Panc1 (cell line): ENCODE measurements around the gene AP3D1. TPM values are rescaled to one million over a fixed set of nuclear protein-coding genes. Genes with fewer than 3 reads are reported as not detected.

Experiments used
- ATAC-seq: fragments of 200-7000 bp; cut with Tn5 transposase; 2 replicates; pipeline ENCODE4 v1.9.1; 2020; ENCODE audit warnings: mild to moderate bottlenecking, moderate library complexity
- BruUV-seq: library from RNA; stranded (reverse); fragments of 400-500 nt; replicated peaks from 2 replicates; lab custom pipeline; 2021; lab: Mats Ljungman, UMichigan
- CTCF ChIA-PET: fragments of 300-600 bp; sonication (Branson Sonifier 250); formaldehyde crosslinking; loops from one replicate; lab custom pipeline; 2022; ENCODE audit warnings: antibody characterized with exemption; lab: Charles Lee
- POLR2A ChIA-PET: fragments of 300-600 bp; sonication (Branson Sonifier 250); formaldehyde crosslinking; loops from one replicate; lab custom pipeline; 2022; ENCODE audit warnings: antibody characterized with exemption; lab: Charles Lee
- DNase-seq: peaks from one replicate; pipeline ENCODE4 v3.0.0-alpha.2; 2010; ENCODE audit warnings: low read depth, low spot score
- H3K27ac ChIP-seq: 2 replicates; pipeline ENCODE4 v1.5.1; 2011; ENCODE audit warnings: mild to moderate bottlenecking, low read length, inconsistent platforms
- H3K27me3 ChIP-seq: fragments of 200-500 bp; sonication (Bioruptor generic); 2 replicates; pipeline ENCODE4 v1.6.0; 2014; ENCODE audit warnings: low read length, inconsistent platforms; ENCODE audit not compliant: control insufficient read depth, insufficient read depth
- H3K36me3 ChIP-seq: fragments of 200-500 bp; sonication (Bioruptor generic); 2 replicates; pipeline ENCODE4 v1.5.1; 2014; ENCODE audit warnings: inconsistent platforms, mild to moderate bottlenecking, low read length, moderate library complexity; ENCODE audit not compliant: control insufficient read depth, insufficient read depth
- H3K4me1 ChIP-seq: 2 replicates; pipeline ENCODE4 v1.5.1; 2011; ENCODE audit warnings: inconsistent platforms, mild to moderate bottlenecking, low read length, moderate library complexity; ENCODE audit not compliant: control insufficient read depth, insufficient read depth
- H3K4me3 ChIP-seq, 2 experiments: 2 replicates each; pipeline ENCODE4 v1.5.1; 2011 to 2012; ENCODE audit warnings: low read depth in 2 of 2, low read length in 2 of 2, mild to moderate bottlenecking in 2 of 2, inconsistent platforms in 1 of 2, moderate library complexity in 1 of 2
- H3K9me3 ChIP-seq: fragments of 200-500 bp; sonication (Bioruptor generic); 2 replicates; pipeline ENCODE4 v1.5.1; 2014; ENCODE audit warnings: low read depth, mild to moderate bottlenecking, inconsistent platforms, low read length, moderate library complexity; ENCODE audit not compliant: control insufficient read depth, insufficient read depth
- CTCF ChIP-seq: fragments of 450-650 bp; IDR thresholded peaks from 2 replicates; pipeline ENCODE4 v1.5.1; 2017; ENCODE audit warnings: mild to moderate bottlenecking
- POLR2AphosphoS5 ChIP-seq: IDR thresholded peaks from 2 replicates; pipeline ENCODE4 v1.6.1; 2012; ENCODE audit warnings: mild to moderate bottlenecking, low read depth, low read length, moderate library complexity
- SIN3A ChIP-seq: IDR thresholded peaks from 2 replicates; pipeline ENCODE4 v1.6.1; 2012; ENCODE audit warnings: low read depth, mild to moderate bottlenecking, low read length, moderate library complexity, borderline replicate concordance; ENCODE audit not compliant: insufficient read depth
- TCF7L2 ChIP-seq: IDR thresholded peaks from 2 replicates; pipeline ENCODE4 v1.6.1; 2011; ENCODE audit warnings: mild to moderate bottlenecking, low read depth, low read length, inconsistent platforms
- in situ Hi-C: cut with HindIII; loops from 2 replicates; pipeline ENCODE4 v1.10.0; 2016; ENCODE audit warnings: low sequenced_read_pairs, low pct_unique_long_range_greater_than_20kb
- intact Hi-C: fragments of 100-400 bp; cut with micrococcal nuclease; formaldehyde crosslinking; loops from one replicate; pipeline ENCODE4 v1.10.0; 2022; ENCODE audit not compliant: unreplicated experiment
- total RNA-seq: library from RNA; stranded (reverse); gene quantifications from one replicate; pipeline ENCODE4 v1.2.1, GENCODE V29; 2021; ENCODE audit not compliant: unreplicated experiment
- TF ChIP-seq, protein P1 (sequence below), 2 experiments: IDR thresholded peaks; 2 replicates each; pipeline ENCODE4 v1.6.1; 2011 to 2012; ENCODE audit warnings: low read depth in 2 of 2, control low read depth in 1 of 2, low read length in 1 of 2, mild to moderate bottlenecking in 1 of 2, moderate library complexity in 1 of 2; ENCODE audit not compliant: insufficient read depth in 1 of 2

AP3D1 gene
- total RNA-seq, 1 experiment from 2014 or later = 167 TPM

- no TSS peak for BruUV-seq
- DNase-seq (no peak), ATAC-seq (no peak)
- Histone ChIP-seq H3K36me3 (peaks cover 6% of the 10 kb centered on the region; the same call in 1 of the 2 replicates), H3K27me3 (no peaks in the 10 kb centered on the region), H3K9me3 (no peaks in the 10 kb centered on the region), H3K4me3 (no peak overlapping the region), H3K27ac (no peak overlapping the region), H3K4me1 (peaks cover 5% of the 10 kb centered on the region)
- TF ChIP-seq, protein P1, sequence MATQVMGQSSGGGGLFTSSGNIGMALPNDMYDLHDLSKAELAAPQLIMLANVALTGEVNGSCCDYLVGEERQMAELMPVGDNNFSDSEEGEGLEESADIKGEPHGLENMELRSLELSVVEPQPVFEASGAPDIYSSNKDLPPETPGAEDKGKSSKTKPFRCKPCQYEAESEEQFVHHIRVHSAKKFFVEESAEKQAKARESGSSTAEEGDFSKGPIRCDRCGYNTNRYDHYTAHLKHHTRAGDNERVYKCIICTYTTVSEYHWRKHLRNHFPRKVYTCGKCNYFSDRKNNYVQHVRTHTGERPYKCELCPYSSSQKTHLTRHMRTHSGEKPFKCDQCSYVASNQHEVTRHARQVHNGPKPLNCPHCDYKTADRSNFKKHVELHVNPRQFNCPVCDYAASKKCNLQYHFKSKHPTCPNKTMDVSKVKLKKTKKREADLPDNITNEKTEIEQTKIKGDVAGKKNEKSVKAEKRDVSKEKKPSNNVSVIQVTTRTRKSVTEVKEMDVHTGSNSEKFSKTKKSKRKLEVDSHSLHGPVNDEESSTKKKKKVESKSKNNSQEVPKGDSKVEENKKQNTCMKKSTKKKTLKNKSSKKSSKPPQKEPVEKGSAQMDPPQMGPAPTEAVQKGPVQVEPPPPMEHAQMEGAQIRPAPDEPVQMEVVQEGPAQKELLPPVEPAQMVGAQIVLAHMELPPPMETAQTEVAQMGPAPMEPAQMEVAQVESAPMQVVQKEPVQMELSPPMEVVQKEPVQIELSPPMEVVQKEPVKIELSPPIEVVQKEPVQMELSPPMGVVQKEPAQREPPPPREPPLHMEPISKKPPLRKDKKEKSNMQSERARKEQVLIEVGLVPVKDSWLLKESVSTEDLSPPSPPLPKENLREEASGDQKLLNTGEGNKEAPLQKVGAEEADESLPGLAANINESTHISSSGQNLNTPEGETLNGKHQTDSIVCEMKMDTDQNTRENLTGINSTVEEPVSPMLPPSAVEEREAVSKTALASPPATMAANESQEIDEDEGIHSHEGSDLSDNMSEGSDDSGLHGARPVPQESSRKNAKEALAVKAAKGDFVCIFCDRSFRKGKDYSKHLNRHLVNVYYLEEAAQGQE (IDR thresholded peaks at IDR 0.05; ENCODE audit: insufficient read depth in 1 of 2, low read depth in 2 of 2, low read length in 1 of 2) = no peak
- TF ChIP-seq POLR2AphosphoS5 (no peak), TCF7L2 (no peak), SIN3A (no peak)
- POLR2A ChIA-PET = no interaction called here
- CTCF ChIA-PET = no interaction called here
- intact Hi-C loops = no loop called here
- in situ Hi-C loops = no loop called here
These were observed 9.0 kb upstream of the AP3D1 start for GRCh38 chr19:2160379-2160778.

GRCh38 chr19:2157452-2157851, 6.1 kb upstream of the AP3D1 start:
- no peak for ATAC-seq
- H3K36me3 ChIP-seq = no peaks in the 10 kb centered on the region
- no peak for DNase-seq
- ChIA-PET CTCF (interaction anchor here (0.5 kb wide), 1 partner anchor 11 kb away, joined by 4 read pairs; no protein-coding TSS in a partner anchor), POLR2A (interaction anchor here (0.7 kb wide), 1 partner anchor 95 kb away, joined by 4 read pairs; no protein-coding TSS in a partner anchor)
- H3K4me3 ChIP-seq = no peak overlapping the region
- intact Hi-C loops (loop anchor here (5.0 kb wide), 2 partner anchors 75 to 160 kb away; no protein-coding TSS in a partner anchor), in situ Hi-C loops (no loop called here)
- no TSS peak for BruUV-seq
- TF ChIP-seq SIN3A (no peak), TCF7L2 (no peak), CTCF (no peak), POLR2AphosphoS5 (no peak)
- TF ChIP-seq, protein P1 (IDR thresholded peaks at IDR 0.05; ENCODE audit: insufficient read depth in 1 of 2, low read depth in 2 of 2, low read length in 1 of 2) = no peak
- no peaks in the 10 kb centered on the region for H3K27me3 ChIP-seq
- H3K4me1 ChIP-seq = no peaks in the 10 kb centered on the region; the same call in 1 of the 2 replicates
- H3K27ac ChIP-seq = no peak overlapping the region
- no peaks in the 10 kb centered on the region for H3K9me3 ChIP-seq
